Chondrocyte (in vitro differentiated cells): ENCODE data around the gene OR8B12. TPM values are rescaled to one million over a fixed set of nuclear protein-coding genes. Genes with fewer than 3 reads are reported as not detected.

Experiments used
- DNase-seq: peaks from one replicate; pipeline ENCODE4 v3.0.0; 2021; ENCODE audit warnings: mixed read lengths, low spot score
- H3K27ac Mint-ChIP-seq: one replicate; pipeline ENCODE4 v1.8.0; 2021; ENCODE audit warnings: mild to moderate bottlenecking, moderate library complexity, mixed read lengths; ENCODE audit not compliant: unreplicated experiment
- H3K27me3 Mint-ChIP-seq: 2 replicates; pipeline ENCODE4 v1.8.0; 2021; ENCODE audit warnings: low read depth, mixed read lengths
- H3K36me3 Mint-ChIP-seq: 2 replicates; pipeline ENCODE4 v1.8.0; 2021; ENCODE audit warnings: low read depth, mixed read lengths
- H3K4me1 Mint-ChIP-seq: 2 replicates; pipeline ENCODE4 v1.8.0; 2021; ENCODE audit warnings: low read depth, mild to moderate bottlenecking, mixed read lengths
- H3K4me3 Mint-ChIP-seq: one replicate; pipeline ENCODE4 v1.8.0; 2021; ENCODE audit warnings: mild to moderate bottlenecking, moderate library complexity, mixed read lengths; ENCODE audit not compliant: unreplicated experiment
- H3K9me3 Mint-ChIP-seq: 2 replicates; pipeline ENCODE4 v1.8.0; 2021; ENCODE audit warnings: low read depth, mixed read lengths
- total RNA-seq: library from RNA; stranded (reverse); gene quantifications from 3 replicates; pipeline ENCODE4 v1.2.1, GENCODE V29; 2021
- TF ChIP-seq, protein P1 (sequence below): fragments of 200-600 bp; sonication (generic); IDR thresholded peaks from 2 replicates; pipeline ENCODE4 v1.5.0; 2021; ENCODE audit warnings: antibody characterized with exemption, mild to moderate bottlenecking, moderate library complexity

OR8B12 gene
- total RNA-seq, 1 donor from 2014 or later, result not detected

DNA sequence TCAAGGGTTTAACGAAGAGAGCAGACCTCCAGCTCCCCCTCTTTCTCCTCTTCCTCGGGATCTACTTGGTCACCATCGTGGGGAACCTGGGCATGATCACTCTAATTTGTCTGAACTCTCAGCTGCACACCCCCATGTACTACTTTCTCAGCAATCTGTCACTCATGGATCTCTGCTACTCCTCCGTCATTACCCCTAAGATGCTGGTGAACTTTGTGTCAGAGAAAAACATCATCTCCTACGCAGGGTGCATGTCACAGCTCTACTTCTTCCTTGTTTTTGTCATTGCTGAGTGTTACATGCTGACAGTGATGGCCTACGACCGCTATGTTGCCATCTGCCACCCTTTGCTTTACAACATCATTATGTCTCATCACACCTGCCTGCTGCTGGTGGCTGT, 26.7 kb upstream of the OR8B12 start:
- TF ChIP-seq, protein P1, sequence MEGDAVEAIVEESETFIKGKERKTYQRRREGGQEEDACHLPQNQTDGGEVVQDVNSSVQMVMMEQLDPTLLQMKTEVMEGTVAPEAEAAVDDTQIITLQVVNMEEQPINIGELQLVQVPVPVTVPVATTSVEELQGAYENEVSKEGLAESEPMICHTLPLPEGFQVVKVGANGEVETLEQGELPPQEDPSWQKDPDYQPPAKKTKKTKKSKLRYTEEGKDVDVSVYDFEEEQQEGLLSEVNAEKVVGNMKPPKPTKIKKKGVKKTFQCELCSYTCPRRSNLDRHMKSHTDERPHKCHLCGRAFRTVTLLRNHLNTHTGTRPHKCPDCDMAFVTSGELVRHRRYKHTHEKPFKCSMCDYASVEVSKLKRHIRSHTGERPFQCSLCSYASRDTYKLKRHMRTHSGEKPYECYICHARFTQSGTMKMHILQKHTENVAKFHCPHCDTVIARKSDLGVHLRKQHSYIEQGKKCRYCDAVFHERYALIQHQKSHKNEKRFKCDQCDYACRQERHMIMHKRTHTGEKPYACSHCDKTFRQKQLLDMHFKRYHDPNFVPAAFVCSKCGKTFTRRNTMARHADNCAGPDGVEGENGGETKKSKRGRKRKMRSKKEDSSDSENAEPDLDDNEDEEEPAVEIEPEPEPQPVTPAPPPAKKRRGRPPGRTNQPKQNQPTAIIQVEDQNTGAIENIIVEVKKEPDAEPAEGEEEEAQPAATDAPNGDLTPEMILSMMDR, result no peak
- Mint-ChIP-seq H3K27ac (no peak overlapping the region), H3K4me1 (no peaks in the 10 kb centered on the region)

GRCh38 chr11:124569697-124570096, 26.2 kb upstream of the OR8B12 start, which contains the start of gene OR8A1:
Gene OR8A1 (plus strand): TSS chr11:124569997. CDS start chr11:124570120, 123 bp downstream.
- Mint-ChIP-seq H3K4me1 (no peaks in the 10 kb centered on the region), H3K27me3 (peaks cover 24% of the 10 kb centered on the region), H3K27ac (no peak within 1 kb of the TSS), H3K36me3 (no peaks in the 10 kb centered on the region), H3K9me3 (peaks cover 11% of the 10 kb centered on the region), H3K4me3 (no peak within 1 kb of the TSS)
- TF ChIP-seq, protein P1, result no peak
- no peak for DNase-seq

More for the DNA sequence above, 26.7 kb upstream of the OR8B12 start:
- Mint-ChIP-seq H3K36me3 (no peaks in the 10 kb centered on the region), H3K9me3 (peaks cover 11% of the 10 kb centered on the region), H3K27me3 (peaks cover 24% of the 10 kb centered on the region), H3K4me3 (no peak overlapping the region)
- no peak for DNase-seq

GRCh38 chr11:124556828-124557227, 13.4 kb upstream of the OR8B12 start:
- peaks cover 18% of the 10 kb centered on the region for H3K27me3 Mint-ChIP-seq
- no peak overlapping the region for H3K27ac Mint-ChIP-seq
- no peak for DNase-seq
- TF ChIP-seq, protein P1, result no peak
- H3K4me1 Mint-ChIP-seq, result no peaks in the 10 kb centered on the region
- H3K36me3 Mint-ChIP-seq, result no peaks in the 10 kb centered on the region
- H3K9me3 Mint-ChIP-seq, result peaks cover 3% of the 10 kb centered on the region
- H3K4me3 Mint-ChIP-seq, result no peak overlapping the region

- Mint-ChIP-seq H3K4me3 (no peak overlapping the region), H3K9me3 (peaks cover 3% of the 10 kb centered on the region), H3K36me3 (no peaks in the 10 kb centered on the region), H3K4me1 (no peaks in the 10 kb centered on the region), H3K27ac (no peak overlapping the region), H3K27me3 (peaks cover 6% of the 10 kb centered on the region)
- no peak for DNase-seq
- TF ChIP-seq, protein P1, result no peak
These were observed 8.5 kb upstream of the OR8B12 start for GRCh38 chr11:124551987-124552386.

GRCh38 chr11:124551189-124551588, 7.7 kb upstream of the OR8B12 start:
- TF ChIP-seq, protein P1, result no peak
- DNase-seq, result no peak
- peaks cover 3% of the 10 kb centered on the region for H3K9me3 Mint-ChIP-seq
- peaks cover 3% of the 10 kb centered on the region for H3K27me3 Mint-ChIP-seq
- H3K4me1 Mint-ChIP-seq, result no peaks in the 10 kb centered on the region
- no peak overlapping the region for H3K4me3 Mint-ChIP-seq
- H3K27ac Mint-ChIP-seq, result no peak overlapping the region
- H3K36me3 Mint-ChIP-seq, result no peaks in the 10 kb centered on the region
